ENCODE measurements around the gene RTEL1.
"Not testable (repeated sequence)": the region's sequence is repeated elsewhere in the genome, so short reads cannot be mapped to it uniquely, and the experiment has no call there.

Gene RTEL1

GRCh38 chr20:63639093-63639975 lies 18.8 kb upstream of the RTEL1 start:
- TF ChIP-seq EZH2phosphoT487 (IDR thresholded peaks at IDR 0.05; ENCODE audit: low read depth) (no peak), CTCF (IDR thresholded peaks at IDR 0.05; ENCODE audit: low read depth, low read length) (no peak)
- peak overlapping the region; percentile 31 for H3K4me2 ChIP-seq (ENCODE audit: low read length)
- no peak overlapping the region for H3K27ac ChIP-seq (ENCODE audit: low read length)

DNA sequence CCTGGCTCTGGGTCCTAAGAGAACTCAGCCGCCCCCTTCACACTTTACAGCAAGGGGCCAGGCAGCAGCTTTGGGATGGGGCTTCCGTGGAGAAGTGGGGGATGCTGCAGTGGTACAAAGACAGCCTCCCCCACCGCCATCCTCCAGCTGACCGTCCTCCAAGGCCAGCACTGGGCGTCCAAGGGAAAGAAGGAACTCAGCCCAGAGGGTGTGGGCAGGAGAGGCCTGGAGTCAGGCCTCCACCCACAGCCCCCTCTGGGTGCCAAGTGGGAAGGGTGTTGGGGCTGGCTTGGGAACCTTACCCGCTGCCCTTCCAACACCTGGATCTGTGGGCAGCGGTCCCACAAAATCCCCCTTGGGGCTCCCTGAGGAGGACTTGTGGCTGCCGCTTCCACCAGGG lies 18.0 kb upstream of the RTEL1 start:
- H3K4me2 ChIP-seq (ENCODE audit: low read length), result no peak overlapping the region; the same call in 1 of the 2 replicates

More at GRCh38 chr20:63639093-63639975, 18.8 kb upstream of the RTEL1 start:
- peaks cover 12% of the 10 kb centered on the region for H3K27me3 ChIP-seq (ENCODE audit: low read depth, low read length)
- no peak overlapping the region for H3K9ac ChIP-seq (ENCODE audit: low read length)
- peaks cover 24% of the 10 kb centered on the region for H3K4me1 ChIP-seq (ENCODE audit: low read length)
- peak overlapping the region; percentile 23; the same call in 1 of the 2 replicates for H2AFZ ChIP-seq (ENCODE audit: low read depth, low read length)
- H4K20me1 ChIP-seq (ENCODE audit: insufficient read depth, low read length), result no peaks in the 10 kb centered on the region
- no peaks in the 10 kb centered on the region for H3K36me3 ChIP-seq (replicated peaks; ENCODE audit: low read depth, low read length)
- H3K4me3 ChIP-seq (ENCODE audit: low read length), result peak overlapping the region; percentile 49
- no peaks in the 10 kb centered on the region for H3K79me2 ChIP-seq (ENCODE audit: low read length)
- no peaks in the 10 kb centered on the region for H3K9me3 ChIP-seq (ENCODE audit: insufficient read depth, low read length)

GRCh38 chr20:63640686-63641085 lies 17.4 kb upstream of the RTEL1 start:
- not testable (repeated sequence) for H3K27ac ChIP-seq (ENCODE audit: low read length); H2AFZ ChIP-seq (ENCODE audit: low read depth, low read length); H3K9me3 ChIP-seq (ENCODE audit: insufficient read depth, low read length); H4K20me1 ChIP-seq (ENCODE audit: insufficient read depth, low read length); H3K79me2 ChIP-seq (ENCODE audit: low read length); H3K36me3 ChIP-seq (replicated peaks; ENCODE audit: low read depth, low read length)
- peaks cover 12% of the 10 kb centered on the region for H3K27me3 ChIP-seq (ENCODE audit: low read depth, low read length)
- peak overlapping the region; percentile 47; the same call in 1 of the 2 replicates for H3K9ac ChIP-seq (ENCODE audit: low read length)
- peak overlapping the region; percentile 63 for H3K4me2 ChIP-seq (ENCODE audit: low read length)
- H3K4me1 ChIP-seq (ENCODE audit: low read length), result peaks cover 17% of the 10 kb centered on the region
- H3K4me3 ChIP-seq (ENCODE audit: low read length), result peak overlapping the region; percentile 73

More for the DNA sequence above, 18.0 kb upstream of the RTEL1 start:
- no peaks in the 10 kb centered on the region for H4K20me1 ChIP-seq (ENCODE audit: insufficient read depth, low read length)
- TF ChIP-seq EZH2phosphoT487 (IDR thresholded peaks at IDR 0.05; ENCODE audit: low read depth) (no peak), CTCF (IDR thresholded peaks at IDR 0.05; ENCODE audit: low read depth, low read length) (no peak)
- H3K4me1 ChIP-seq (ENCODE audit: low read length), result peaks cover 23% of the 10 kb centered on the region
- H3K27ac ChIP-seq (ENCODE audit: low read length), result no peak overlapping the region
- no peaks in the 10 kb centered on the region for H3K79me2 ChIP-seq (ENCODE audit: low read length)
- no peaks in the 10 kb centered on the region for H3K9me3 ChIP-seq (ENCODE audit: insufficient read depth, low read length)
- H3K27me3 ChIP-seq (ENCODE audit: low read depth, low read length), result peaks cover 12% of the 10 kb centered on the region
- 0 out of 2 replicates have a peak overlapping the region, but pooled peaks have one; percentile 73 for H3K4me3 ChIP-seq (ENCODE audit: low read length)
- no peak overlapping the region for H3K9ac ChIP-seq (ENCODE audit: low read length)
- no peaks in the 10 kb centered on the region for H3K36me3 ChIP-seq (replicated peaks; ENCODE audit: low read depth, low read length)
- no peak overlapping the region for H2AFZ ChIP-seq (ENCODE audit: low read depth, low read length)

- peak overlapping the region; percentile 82 for H3K4me3 ChIP-seq (ENCODE audit: low read length)
- peaks cover 14% of the 10 kb centered on the region for H3K4me1 ChIP-seq (ENCODE audit: low read length)
- TF ChIP-seq CTCF (IDR thresholded peaks at IDR 0.05; ENCODE audit: low read depth, low read length) (no peak), EZH2phosphoT487 (IDR thresholded peaks at IDR 0.05; ENCODE audit: low read depth) (no peak)
- no peaks in the 10 kb centered on the region for H3K79me2 ChIP-seq (ENCODE audit: low read length)
- H3K27ac ChIP-seq (ENCODE audit: low read length), result no peak overlapping the region; the same call in 1 of the 2 replicates
- H2AFZ ChIP-seq (ENCODE audit: low read depth, low read length), result 0 out of 2 replicates have a peak overlapping the region, but pooled peaks have one; percentile 11
- H3K4me2 ChIP-seq (ENCODE audit: low read length), result peak overlapping the region; percentile 95
- no peaks in the 10 kb centered on the region for H4K20me1 ChIP-seq (ENCODE audit: insufficient read depth, low read length)
- peaks cover 15% of the 10 kb centered on the region for H3K27me3 ChIP-seq (ENCODE audit: low read depth, low read length)
- H3K9ac ChIP-seq (ENCODE audit: low read length), result peak overlapping the region; percentile 78
- no peaks in the 10 kb centered on the region for H3K9me3 ChIP-seq (ENCODE audit: insufficient read depth, low read length)
- H3K36me3 ChIP-seq (replicated peaks; ENCODE audit: low read depth, low read length), result no peaks in the 10 kb centered on the region
Observed at GRCh38 chr20:63641146-63641791, 16.8 kb upstream of the RTEL1 start.
